HG02884 (cell line): ENCODE measurements around the gene MAPK4.
"Not testable (repeated sequence)": the region's sequence is repeated elsewhere in the genome, so short reads cannot be mapped to it uniquely, and the experiment has no call there.

ENCODE experiments used
- ATAC-seq: cut with Tn5 transposase; IDR thresholded peaks from one replicate; pipeline ENCODE4 v1.9.1; 2021; ENCODE audit warnings: mild to moderate bottlenecking, moderate library complexity; ENCODE audit not compliant: unreplicated experiment

Gene MAPK4

DNA sequence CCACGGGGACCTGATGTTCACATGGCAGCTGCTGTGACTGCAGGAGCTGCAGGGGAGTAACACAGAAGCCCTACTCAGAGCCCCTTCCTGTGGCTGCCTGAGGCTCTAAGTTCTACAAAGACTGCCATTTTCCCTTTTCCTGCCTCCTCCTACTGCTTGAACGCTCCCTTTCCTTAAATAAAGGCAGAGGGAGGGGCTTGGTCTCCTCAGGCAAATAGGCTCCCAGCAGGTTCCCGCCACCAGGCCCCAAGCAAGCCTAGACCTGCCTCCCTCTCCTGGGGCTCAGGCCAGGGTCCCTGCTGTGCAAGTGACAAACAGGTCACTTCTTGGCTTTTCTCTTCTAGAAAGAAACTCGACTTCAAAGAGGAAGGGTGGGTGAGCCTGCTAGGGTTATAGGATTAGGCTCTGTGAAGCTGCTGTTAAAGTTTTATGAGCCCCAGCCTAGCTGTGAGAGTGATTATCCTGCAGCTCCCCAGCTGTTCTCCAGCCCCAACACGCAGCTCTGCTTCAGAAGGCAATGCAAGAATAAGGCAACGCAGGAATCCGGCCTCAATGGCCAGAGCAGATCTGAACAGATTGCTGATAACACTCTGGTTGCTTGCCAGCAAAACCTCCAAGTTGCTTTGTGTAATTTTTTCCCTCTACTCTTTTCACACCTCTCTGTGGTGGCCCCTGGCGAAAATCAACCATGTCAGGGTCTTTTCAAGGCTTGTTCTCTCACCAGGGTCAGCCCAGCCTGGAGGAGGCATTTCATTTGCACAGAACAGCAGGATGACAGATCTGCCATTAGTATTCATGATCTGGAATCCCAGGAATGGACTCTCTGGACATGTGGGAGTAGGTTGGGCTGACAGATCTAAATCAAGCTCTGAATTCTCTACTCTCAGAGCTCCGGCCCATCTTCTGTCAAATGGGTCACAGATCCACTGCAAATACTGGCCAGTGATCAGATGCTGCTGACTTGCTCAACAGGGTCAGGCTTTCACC, 188.6 kb downstream of the MAPK4 start:
- ATAC-seq = no peak

DNA sequence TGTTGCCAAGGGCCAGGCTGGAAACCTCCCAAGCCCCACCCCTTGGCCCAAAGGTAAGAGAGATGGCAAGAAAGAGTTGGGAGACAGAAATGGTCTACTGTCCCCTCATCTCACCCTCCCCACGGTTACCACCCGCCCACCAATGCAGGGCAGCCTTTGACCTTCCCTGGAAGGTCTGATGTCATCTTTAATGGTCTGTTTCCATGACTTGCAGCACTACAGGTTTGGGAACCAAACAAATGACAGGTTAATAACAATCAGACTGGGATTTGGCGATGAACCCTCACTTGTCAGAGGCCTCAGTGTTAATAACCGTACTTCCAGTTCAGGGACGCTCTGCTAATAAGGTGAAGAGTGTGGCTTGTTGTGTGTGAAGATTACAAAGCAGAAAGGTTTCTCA, 189.5 kb downstream of the MAPK4 start:
- ATAC-seq = no peak

DNA sequence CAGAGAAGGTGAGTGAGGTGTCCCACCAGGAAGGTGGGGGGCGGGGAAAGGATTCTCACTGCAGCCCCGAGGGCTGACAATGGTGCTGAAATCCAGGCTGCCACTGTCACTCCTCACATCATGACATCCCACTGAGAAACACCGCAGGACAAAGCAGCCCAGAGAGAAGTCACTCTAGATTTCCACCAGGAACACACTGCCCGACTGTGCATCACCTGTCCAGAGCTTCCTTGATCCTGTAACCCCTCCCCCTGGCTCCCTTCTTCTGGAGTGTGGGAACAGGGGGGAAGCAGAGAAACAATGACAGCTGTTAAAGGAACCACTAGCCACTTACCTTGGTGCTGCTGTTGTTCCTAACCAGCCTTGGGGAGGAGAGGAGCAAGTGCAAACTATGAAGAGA, 190.1 kb downstream of the MAPK4 start:
- no peak for ATAC-seq

DNA sequence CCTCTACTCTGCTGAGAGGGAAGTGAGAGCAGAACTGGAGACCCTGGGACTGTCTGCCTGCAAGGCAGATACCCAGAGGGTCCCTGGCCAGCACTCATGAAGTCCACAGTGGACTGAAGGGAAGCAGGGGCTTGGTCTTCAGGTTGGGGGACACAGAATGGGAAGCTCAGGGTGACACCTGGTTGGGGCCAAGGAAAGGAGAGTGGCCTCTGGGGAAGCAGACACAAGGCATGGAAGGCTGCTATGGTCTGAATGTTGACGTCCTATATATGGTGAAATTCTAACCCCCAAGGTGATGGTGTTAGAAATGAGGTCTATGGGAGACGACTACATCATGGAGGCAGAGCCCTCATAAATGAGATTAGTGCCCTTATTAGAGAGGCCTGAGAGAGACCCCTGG, 190.7 kb downstream of the MAPK4 start:
- no peak for ATAC-seq

DNA sequence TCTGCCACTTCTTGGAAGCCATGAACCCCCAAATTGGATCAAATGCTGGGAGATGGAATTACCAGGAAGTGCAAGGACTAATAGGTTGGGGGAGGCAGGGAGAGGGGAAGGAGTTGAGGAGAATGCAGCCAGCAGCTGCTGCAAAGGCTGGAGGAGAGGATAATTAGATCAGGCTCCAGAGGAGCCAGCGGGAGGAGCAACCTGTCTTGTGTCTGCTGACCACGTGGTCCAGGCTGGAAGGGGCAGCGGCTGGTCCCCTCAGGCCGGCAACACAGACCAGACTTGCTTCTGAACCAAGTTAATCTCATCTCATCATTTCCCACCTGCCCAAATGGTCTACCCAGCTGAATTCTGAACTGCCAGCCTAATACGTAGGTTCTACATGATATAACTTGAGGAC, 191.6 kb downstream of the MAPK4 start:
- ATAC-seq = no peak

DNA sequence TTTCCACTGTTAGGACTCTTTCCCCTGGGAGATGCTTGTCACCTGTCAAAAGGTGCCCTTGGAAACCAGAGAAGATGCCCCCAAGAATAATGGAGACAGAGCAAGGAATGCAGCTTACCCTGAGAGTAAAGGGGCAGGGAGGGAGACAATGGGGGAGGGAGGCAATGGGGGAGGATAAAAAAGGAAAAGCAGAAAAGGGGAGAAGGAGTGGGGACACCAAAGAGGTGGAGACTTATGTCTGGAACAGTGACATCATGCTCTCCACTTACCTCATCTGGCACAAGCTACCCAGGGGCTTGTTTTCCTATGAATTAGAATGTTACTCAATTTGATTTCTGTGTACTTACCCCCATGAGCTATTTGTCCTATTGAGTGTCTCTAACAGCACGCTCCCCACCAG, 192.1 kb downstream of the MAPK4 start:
- no peak for ATAC-seq

DNA sequence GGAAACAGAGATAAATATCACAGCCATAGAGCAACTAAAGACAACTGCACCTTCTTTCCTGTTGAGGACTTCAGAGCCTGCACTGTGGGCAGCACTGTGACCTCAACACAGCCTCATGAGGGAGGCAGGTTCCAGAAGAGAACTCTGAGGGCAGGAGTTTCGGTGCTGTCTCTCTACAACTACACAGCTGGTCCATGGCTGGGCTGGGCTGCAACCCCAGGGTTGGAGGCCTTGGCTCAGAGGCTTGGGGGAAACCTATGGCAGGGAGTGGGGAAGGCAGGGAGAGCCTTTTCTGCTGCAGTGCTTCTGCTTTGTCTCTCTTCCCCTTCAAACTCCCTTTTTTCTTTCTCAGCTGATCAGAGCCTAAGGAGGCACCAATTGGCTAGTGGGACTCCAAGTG, 193.4 kb downstream of the MAPK4 start:
- ATAC-seq = no peak

DNA sequence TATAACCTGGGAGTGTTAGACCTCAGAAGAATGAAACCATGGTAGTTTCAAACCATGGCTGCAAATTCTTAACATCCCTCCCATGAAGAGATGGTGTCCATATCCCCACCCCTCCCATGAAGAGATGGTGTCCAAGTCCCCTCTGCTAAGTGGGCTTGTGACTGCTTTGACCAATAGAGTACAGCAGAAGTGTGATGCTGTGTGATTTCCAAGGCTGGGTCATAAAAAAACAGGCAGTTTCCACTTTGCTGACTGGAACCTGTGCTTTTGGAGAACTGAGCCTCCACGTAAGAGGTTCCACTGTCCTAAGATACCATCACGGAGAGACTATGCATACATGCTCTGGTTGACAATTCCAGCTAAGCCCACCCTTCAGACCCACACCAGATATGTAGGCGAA, 194.4 kb downstream of the MAPK4 start:
- no peak for ATAC-seq

DNA sequence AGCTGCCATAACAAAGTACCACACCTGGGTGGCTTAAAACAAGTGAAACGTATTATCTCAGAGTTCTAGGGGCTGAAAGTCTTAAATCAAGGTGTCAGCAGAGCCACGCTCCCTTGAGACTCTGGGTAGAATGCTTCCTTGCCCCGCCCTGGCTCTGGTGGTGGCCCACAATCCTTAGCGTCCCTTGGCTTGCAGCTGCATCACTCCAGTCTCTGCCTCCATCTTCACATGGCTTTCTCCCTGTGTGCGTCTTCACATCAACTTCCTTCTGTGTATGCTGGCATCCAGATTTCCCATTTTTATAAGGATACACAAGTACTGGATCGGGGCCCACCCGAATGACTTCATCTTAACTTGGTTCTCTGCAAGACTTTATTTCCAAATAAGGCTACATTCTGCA, 197.5 kb downstream of the MAPK4 start:
- no peak for ATAC-seq

DNA sequence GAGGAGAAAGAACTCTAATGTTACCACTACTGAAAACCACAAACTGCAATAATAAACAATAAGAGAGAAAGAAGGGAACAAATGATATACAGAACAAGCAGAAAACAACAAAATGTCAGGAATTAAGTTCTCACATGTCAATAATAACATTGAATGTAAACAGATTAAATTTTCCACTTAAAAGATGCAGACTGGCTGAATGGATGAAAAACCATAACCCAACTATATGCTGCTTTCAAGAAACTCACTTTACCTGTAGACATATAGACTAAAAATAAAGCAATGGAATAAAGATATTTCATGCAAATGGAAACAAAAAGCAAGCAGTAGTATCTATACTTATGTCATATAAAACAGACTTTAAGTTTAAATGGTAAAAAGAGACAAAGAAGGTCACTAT, 209.6 kb downstream of the MAPK4 start:
- ATAC-seq = no peak

DNA sequence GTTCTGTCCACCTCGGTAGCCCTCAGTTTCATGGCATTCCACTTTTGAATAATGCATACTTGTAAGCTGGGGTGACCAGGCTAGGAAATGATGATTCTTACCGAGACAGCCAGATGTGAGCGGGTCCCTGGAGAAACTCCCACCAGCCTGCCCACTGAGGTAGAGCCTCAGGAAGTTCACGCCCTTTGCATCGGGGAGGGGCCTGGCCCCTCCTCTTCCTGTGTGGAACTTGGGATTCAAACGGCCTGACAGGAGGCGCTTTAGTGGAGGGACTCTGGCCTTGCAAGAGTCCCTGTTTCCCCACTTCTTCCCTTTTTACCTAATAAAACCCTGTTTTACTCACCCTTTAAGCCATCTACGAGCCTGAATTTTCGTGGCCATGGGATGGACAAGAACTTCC, 215.3 kb downstream of the MAPK4 start:
- no peak for ATAC-seq

DNA sequence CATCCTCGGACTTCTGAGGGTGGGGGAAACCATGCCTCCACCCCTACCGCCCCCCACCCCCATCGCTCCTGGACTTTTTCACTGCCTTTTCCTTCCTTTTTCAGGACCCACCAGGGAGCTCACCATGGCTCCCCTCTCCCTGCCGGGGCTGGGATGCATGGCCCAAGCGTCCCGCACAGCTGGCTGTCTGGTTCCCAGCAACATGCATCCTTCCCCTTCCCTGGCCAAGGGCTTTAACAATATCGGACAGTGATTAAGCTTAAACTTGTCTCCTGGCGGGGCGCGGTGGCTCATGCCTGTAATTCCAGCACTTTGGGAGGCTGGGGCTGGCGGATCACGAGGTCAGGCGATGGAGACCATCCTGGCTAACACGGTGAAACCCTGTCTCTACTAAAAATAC, 215.8 kb downstream of the MAPK4 start:
- no peak for ATAC-seq

DNA sequence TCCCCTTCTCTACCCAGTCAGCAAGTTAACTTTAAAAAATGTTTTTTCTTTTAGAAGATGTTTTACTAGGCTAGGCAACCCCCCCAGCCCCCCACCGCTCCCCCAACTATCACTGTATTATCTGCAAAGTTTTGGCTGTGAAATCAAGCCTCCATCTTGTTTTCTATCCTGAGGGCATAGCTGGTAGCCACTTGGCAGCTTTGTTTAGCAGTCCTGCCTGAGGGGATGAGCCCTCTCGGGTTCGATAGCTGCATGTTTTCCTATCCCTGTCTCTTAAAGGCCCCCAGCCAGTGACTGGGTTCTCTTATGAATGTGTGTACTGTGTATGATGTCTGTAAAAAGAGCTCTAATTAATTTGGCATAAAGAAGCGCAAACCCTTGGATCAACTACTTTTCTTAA, 216.5 kb downstream of the MAPK4 start:
- ATAC-seq = no peak

DNA sequence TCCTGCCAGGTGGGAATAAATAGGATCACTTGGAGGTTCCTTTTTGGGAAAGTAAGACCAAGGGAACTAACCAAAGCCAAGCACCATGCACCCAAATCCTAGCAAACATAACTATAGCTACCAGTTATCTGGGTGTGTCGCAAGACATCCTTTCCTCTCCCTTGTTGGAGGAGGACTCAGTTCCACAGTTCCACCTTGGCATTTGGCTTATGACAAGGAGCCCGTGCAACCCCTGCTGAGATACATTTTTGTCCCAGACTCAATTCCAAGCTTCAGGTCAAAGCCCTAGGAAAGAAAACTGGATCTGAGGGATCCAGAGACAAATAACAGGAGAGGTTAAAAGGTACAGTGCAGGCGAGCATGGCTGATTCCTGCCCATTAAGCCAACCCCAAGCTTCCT, 219.1 kb downstream of the MAPK4 start:
- ATAC-seq = not testable (repeated sequence)
